ENCODE results near the gene TRPC1.
"Not testable (repeated sequence)": the region's sequence is repeated elsewhere in the genome, so short reads cannot be mapped to it uniquely, and the experiment has no call there.

Gene TRPC1

DNA sequence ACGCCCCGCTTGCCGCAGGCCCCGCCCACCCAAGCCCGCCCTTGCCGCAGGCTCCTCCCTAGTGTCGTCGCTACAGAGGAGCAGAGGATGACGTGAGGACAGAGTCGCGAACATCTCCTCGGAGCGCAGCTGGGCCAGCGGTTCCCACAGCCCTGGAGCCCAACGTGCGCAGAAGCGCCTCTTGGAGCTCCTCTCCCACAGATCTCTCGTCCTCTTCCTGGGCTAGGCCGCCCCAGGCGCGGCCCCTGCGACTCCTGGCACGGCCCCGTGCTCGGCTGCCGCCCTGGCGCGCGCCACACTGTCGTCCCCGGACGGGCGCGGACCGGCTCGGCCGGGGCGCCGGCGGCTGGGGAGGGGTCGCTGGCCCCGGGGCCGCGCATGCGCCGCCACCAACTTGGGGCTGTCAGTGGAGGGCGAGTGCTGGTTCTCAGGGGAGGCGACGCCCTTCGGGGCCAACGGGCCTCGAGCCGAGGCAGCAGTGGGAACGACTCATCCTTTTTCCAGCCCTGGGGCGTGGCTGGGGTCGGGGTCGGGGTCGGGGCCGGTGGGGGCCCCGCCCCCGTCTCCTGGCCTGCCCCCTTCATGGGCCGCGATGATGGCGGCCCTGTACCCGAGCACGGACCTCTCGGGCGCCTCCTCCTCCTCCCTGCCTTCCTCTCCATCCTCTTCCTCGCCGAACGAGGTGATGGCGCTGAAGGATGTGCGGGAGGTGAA, at the start of gene TRPC1:
Gene TRPC1 (plus strand): TSS at position 67 of the 714 bp plus-strand sequence. CDS start 526 bp downstream, at position 593.
- DNase-seq: peak; percentile 78

DNA sequence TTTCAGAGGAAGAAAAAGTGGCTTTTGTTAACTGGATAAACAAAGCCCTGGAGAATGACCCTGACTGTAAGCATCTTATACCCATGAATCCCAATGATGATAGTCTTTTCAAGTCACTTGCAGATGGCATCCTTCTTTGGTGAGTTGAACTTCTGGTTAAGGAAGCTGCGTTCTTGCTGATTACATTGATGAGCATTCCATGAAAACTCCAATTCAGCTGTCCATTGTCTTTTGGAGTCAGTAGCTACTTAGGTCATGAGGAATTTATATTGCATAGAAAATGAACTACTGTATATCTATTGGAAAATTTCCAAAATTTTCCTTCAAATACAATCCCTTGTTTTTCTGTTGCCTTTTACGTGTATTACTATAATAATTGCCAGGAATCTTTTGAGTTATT, 47.7 kb upstream of the TRPC1 start:
- no peak for DNase-seq

DNA sequence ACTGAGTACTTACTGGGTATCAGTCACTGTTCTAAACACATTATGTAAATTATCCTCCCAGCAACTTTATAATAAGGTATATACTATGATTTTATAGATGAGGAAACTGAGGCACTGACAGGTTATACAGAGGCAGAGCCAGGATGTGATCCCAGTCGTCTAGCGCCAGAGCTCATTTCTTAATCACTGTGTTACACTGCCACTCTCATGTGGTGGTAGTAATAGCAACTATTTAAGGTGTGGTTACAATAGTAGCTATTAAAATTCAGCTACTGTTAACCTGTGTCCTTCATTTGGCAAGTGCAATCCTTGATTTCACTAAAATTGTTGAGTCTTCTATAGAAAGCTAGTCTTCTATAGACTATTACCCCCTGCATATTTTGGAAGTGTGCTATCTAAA, 43.1 kb upstream of the TRPC1 start:
- DNase-seq: no peak

- DNase-seq: no peak
Measured at GRCh38 chr3:142690613-142691012, 33.2 kb upstream of the TRPC1 start.

DNA sequence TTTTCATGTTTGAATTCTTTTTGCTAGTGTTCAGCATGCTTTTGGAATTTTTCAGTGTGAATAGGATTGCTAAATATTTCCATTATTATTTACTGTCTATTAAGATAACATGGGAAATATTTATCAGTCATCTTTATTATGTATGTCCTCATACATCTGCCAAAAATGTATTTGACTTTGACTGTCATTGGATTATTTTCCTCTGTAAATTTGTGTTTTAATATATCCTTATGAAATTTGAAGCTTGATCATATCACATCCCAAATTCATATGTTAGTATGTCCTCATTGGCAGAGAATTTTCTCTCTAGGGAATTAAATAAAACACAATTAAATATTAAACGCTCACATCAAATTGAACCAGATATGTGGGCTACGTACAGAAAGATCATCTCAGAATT, 32.3 kb upstream of the TRPC1 start:
- no peak for DNase-seq

DNA sequence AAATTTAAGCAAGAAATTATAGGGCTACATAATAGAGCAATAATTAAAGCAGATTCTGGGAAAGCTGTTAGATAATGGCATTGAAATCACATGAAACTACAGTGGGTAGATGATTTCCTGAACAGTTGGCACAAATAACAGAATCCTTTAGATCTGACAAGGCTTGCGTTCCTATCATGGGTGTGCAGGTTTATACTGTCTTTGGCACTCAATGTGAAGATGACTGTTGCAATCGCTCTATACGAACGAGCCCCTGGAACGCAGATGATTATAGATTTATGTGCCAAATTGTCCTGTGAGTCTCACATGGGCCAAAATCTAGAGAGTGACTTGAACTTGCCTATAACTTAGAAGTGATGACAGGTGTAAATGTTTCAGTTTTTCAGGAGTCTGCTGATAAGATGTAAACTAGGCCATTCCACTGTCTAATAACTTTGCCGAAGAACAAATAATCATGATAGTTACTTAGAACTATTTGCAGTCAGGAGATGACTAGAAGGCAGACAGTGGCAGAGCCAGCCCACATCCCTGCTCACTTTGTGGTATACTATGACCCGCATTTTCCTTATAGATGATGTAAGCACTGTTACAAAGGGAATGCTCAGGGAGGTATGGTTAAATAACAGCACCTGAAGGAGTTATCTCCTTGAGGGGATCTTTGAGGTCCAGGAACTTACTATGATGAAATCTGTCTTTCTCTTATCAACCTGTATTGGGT, 30.5 kb upstream of the TRPC1 start:
- DNase-seq: no peak

GRCh38 chr3:142694225-142694624, 29.6 kb upstream of the TRPC1 start:
- no peak for DNase-seq

- DNase-seq: no peak
Measured at GRCh38 chr3:142705198-142705597, 18.6 kb upstream of the TRPC1 start.

DNA sequence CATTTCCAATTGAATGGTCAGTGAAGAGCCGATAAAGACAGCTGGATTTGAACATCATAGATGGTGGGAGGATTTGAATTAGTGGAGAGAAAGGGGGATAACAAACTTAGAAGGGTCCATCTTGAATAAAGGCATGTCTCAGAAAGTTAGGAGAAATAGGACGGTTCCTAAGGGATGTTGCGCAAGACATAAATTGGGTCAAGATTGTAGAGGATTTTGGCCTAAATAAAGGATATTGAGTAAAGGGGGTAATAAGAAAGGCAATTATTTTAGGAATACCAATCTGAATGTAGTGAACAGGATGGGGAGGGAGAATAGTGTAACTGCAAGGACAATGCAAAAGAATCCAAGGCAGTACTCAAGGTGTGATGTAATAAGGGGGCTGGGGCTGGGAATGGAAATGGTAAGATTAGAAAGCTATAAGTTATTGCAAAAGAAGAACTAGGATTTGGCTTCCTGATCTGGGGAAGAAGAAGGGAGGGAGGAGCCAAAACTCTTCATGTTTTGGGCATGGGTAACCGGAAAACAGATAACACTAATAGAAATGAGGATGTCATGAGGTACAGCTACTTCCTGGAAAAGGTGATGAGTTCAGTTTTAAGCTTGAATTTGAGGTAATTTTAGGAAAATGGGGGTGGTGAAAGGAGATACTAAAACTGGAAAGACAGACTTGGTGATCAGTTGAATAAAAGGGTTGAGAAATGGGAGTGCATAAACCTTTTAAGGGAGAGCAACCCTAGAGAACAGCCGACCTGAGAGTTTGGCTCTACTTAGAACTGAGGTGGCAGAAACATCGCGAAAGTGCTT, 17.3 kb upstream of the TRPC1 start:
- DNase-seq: no peak

- no peak for DNase-seq
Measured at GRCh38 chr3:142709207-142709606, 14.6 kb upstream of the TRPC1 start.

GRCh38 chr3:142714882-142715281, 9.0 kb upstream of the TRPC1 start:
- not testable (repeated sequence) for DNase-seq

GRCh38 chr3:142716102-142716501, 7.7 kb upstream of the TRPC1 start:
- no peak for DNase-seq

GRCh38 chr3:142723665-142723967, 218 bp upstream of the TRPC1 start:
- DNase-seq: no peak

DNA sequence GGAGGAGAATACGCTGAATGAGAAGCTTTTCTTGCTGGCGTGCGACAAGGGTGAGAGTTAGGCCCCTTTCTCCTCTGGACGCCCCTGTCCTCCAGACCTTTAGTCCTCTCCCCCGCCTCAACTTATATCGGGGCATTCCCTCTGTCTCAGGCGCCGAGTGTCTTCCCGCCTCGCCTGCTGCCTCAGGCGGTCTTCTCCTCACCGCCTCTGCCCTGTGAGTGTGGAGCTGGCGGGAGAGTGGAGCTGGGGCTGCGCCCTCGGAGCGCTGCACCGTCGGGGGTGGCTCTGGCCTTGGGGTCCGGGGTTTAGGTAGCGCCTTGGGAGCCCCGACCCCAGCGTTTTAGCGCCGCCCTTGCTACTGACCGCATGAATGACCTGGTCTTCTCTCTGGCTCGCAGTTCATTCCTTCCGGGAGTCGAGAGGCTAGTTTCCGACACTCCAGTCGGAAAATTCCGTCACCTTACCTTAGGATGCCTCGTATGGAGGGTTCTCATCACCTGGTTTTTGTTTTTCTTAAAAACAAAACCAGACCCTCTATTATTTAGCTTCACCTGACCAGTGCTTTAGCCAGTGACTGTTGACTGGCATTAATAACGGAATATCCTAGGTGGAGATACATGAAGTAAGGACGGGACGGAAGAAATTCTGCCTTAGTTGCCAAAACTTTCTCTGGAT, 985 bp downstream of the TRPC1 start:
- DNase-seq: no peak

- no peak for DNase-seq
Measured at GRCh38 chr3:142725357-142725739, 1.5 kb downstream of the TRPC1 start.

- DNase-seq: no peak
Measured at GRCh38 chr3:142726017-142726416, 2.2 kb downstream of the TRPC1 start.

- no peak for DNase-seq
Measured at GRCh38 chr3:142732066-142732465, 8.2 kb downstream of the TRPC1 start.

- no peak for DNase-seq
Measured at GRCh38 chr3:142734834-142735233, 11.0 kb downstream of the TRPC1 start.

DNA sequence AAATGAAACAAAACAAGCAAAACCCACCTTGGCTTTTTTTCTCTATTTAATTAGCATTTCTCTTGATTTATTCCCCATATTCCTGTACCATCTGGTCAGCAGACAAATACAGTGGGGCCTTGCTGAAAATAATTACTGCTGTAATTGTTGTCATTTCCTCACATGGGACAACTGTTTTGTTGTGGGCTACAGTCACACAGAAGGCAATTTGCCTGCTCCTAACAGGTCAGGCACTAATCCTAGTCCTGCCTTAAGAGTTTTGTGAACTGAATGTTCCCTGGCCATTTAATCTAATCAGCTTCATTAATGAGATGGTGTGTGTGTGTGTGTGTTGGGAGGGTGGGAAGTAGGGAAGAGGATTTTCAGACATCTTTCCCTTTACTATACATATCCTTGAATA, 11.6 kb downstream of the TRPC1 start:
- peak; percentile 35 for DNase-seq

DNA sequence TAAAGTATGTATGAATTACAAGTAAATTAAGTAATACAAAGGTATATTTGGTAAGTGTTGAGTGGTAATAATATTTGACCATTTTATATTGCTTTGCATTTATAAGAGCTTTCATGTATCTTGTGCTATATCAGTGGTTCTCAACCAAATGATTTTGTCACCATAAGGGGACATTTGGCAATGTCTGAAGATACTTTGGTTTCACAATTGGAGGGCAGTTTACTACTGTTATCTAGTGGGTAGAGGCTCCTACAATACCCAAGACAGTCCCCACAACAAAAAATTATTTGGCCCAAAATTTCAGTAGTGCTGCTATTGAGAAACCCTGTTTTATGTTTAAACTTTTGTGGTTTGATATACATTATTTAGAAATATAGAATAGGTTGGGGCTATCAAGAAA, 14.6 kb downstream of the TRPC1 start:
- DNase-seq: no peak

- DNase-seq: no peak
Measured at GRCh38 chr3:142746646-142747045, 22.8 kb downstream of the TRPC1 start.

GRCh38 chr3:142750531-142750930, 26.7 kb downstream of the TRPC1 start:
- DNase-seq: not testable (repeated sequence)

- not testable (repeated sequence) for DNase-seq
Measured at GRCh38 chr3:142752605-142753004, 28.8 kb downstream of the TRPC1 start.
